Omental fat pad (tissue), 4 donors: Measurements from ENCODE around the gene MUC5AC. TPM values are rescaled to one million over a fixed set of nuclear protein-coding genes. Genes with fewer than 3 reads are reported as not detected.

Source experiments
- ATAC-seq: fragments of 150-250 bp; one replicate; pipeline ENCODE4 v1.9.1; 2016; ENCODE audit warnings: mild to moderate bottlenecking, moderate library complexity; ENCODE audit not compliant: low FRiP score
- DNase-seq: peaks from one replicate; pipeline ENCODE4 v3.0.0-alpha.2; 2019; ENCODE audit warnings: low spot score
- CTCF ChIP-seq, 3 donors: fragments of 450-650 bp; IDR thresholded peaks; one replicate each; pipeline ENCODE4 v1.5.1; 2016 to 2017; ENCODE audit warnings: antibody characterized with exemption in 3 of 3, mild to moderate bottlenecking in 3 of 3, moderate library complexity in 2 of 3
- total RNA-seq, 4 donors: library from RNA; depleted of rRNA; stranded (reverse); fragments of >200 nt; gene quantifications; one replicate each; pipeline ENCODE4 v1.1.0, GENCODE V29; 2016

Gene MUC5AC
- total RNA-seq, 4 donors from 2014 or later: not detected

GRCh38 chr11:1235901-1236315, 78.2 kb downstream of the MUC5AC start:
- no peak for DNase-seq

GRCh38 chr11:1236316-1237127, 78.8 kb downstream of the MUC5AC start:
- no peak for TF ChIP-seq CTCF (IDR thresholded peaks at IDR 0.05)
- DNase-seq (no peak), ATAC-seq (no peak)

More at GRCh38 chr11:1235901-1236315, 78.2 kb downstream of the MUC5AC start:
- ATAC-seq: no peak
- no peak for TF ChIP-seq CTCF (IDR thresholded peaks at IDR 0.05)

GRCh38 chr11:1237128-1237580, 79.4 kb downstream of the MUC5AC start:
- no peak for ATAC-seq
- TF ChIP-seq CTCF (IDR thresholded peaks at IDR 0.05): no peak
- DNase-seq: no peak

- ATAC-seq (no peak), DNase-seq (no peak)
Observed at GRCh38 chr11:1237851-1238250, 80.1 kb downstream of the MUC5AC start.

GRCh38 chr11:1238767-1239595, 81.2 kb downstream of the MUC5AC start:
- TF ChIP-seq CTCF (IDR thresholded peaks at IDR 0.05): no peak
- no peak for ATAC-seq
- no peak for DNase-seq

More at GRCh38 chr11:1237851-1238250, 80.1 kb downstream of the MUC5AC start:
- no peak for TF ChIP-seq CTCF (IDR thresholded peaks at IDR 0.05)

GRCh38 chr11:1239596-1240205, 81.9 kb downstream of the MUC5AC start:
- TF ChIP-seq CTCF (IDR thresholded peaks at IDR 0.05): no peak
- no peak for ATAC-seq
- no peak for DNase-seq
